ENCODE measurements around the gene MACF1. TPM values are rescaled to one million over a fixed set of nuclear protein-coding genes. Genes with fewer than 3 reads are reported as not detected.
A peak's percentile ranks its signal among the peaks of the same experiment; 100 is the strongest.

Gene MACF1
- total RNA-seq, 1 donor from 2014 or later, result 694 TPM

DNA sequence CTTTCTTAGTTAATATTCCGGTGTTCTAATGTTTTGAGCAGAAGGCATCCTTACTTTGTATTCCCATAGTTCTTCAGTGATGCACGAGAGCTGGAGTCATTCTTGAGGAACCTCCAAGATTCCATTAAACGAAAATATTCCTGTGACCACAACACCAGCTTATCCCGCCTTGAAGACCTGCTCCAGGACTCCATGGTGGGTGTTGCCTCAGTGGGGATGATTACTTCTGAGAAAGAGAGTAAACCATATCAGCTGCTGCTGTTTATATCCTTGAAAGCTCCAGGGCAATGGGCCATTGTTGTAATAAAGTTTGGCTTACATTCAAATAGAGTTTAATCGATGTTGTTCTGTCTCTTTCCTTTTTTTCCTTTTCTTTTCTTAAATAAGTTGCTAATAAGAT, 93.1 kb downstream of the MACF1 start:
- DNase-seq (ENCODE audit: low read depth) (peak; percentile 73), FAIRE-seq (no peak)
- H3K4me1 ChIP-seq (ENCODE audit: insufficient read depth, low read length), result peaks cover 14% of the 10 kb centered on the region
- Mint-ChIP-seq H3K4me3 (ENCODE audit: unreplicated experiment) (no peak overlapping the region), H3K36me3 (ENCODE audit: low read depth, unreplicated experiment) (peaks cover 56% of the 10 kb centered on the region), H3K4me1 (ENCODE audit: low read depth, unreplicated experiment) (peaks cover 40% of the 10 kb centered on the region), H3K9me3 (ENCODE audit: unreplicated experiment) (no peaks in the 10 kb centered on the region), H3K27ac (ENCODE audit: unreplicated experiment) (no peak overlapping the region), H3K27me3 (ENCODE audit: low read depth, unreplicated experiment) (no peaks in the 10 kb centered on the region)
- H3K27ac ChIP-seq (ENCODE audit: low read depth, low read length), result no peak overlapping the region
- no peak overlapping the region for H3K4me2 ChIP-seq (ENCODE audit: low read length)
- no peak overlapping the region for H3K4me3 ChIP-seq (ENCODE audit: insufficient read depth, low read depth, low read length)
- no peak for TF ChIP-seq EZH2 (IDR thresholded peaks at IDR 0.05; ENCODE audit: insufficient read depth, low read length)
- TF ChIP-seq, protein P1, sequence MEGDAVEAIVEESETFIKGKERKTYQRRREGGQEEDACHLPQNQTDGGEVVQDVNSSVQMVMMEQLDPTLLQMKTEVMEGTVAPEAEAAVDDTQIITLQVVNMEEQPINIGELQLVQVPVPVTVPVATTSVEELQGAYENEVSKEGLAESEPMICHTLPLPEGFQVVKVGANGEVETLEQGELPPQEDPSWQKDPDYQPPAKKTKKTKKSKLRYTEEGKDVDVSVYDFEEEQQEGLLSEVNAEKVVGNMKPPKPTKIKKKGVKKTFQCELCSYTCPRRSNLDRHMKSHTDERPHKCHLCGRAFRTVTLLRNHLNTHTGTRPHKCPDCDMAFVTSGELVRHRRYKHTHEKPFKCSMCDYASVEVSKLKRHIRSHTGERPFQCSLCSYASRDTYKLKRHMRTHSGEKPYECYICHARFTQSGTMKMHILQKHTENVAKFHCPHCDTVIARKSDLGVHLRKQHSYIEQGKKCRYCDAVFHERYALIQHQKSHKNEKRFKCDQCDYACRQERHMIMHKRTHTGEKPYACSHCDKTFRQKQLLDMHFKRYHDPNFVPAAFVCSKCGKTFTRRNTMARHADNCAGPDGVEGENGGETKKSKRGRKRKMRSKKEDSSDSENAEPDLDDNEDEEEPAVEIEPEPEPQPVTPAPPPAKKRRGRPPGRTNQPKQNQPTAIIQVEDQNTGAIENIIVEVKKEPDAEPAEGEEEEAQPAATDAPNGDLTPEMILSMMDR (IDR thresholded peaks at IDR 0.05; ENCODE audit: insufficient read depth, low read depth, low read length), result no peak
- no peaks in the 10 kb centered on the region for H3K9me3 ChIP-seq (ENCODE audit: insufficient read depth, low read depth, low read length)
- H3K9ac ChIP-seq (ENCODE audit: low read length), result no peak overlapping the region
- peaks cover 28% of the 10 kb centered on the region for H4K20me1 ChIP-seq (ENCODE audit: insufficient read depth, low read length)
- no peaks in the 10 kb centered on the region for H3K27me3 ChIP-seq (ENCODE audit: insufficient read depth, low read length)
- H2AFZ ChIP-seq (ENCODE audit: low read depth, low read length), result no peak overlapping the region
- peaks cover 59% of the 10 kb centered on the region for H3K36me3 ChIP-seq (ENCODE audit: insufficient read depth, low read length)
- peaks cover 4% of the 10 kb centered on the region for H3K79me2 ChIP-seq (ENCODE audit: insufficient read depth, low read length)

DNA sequence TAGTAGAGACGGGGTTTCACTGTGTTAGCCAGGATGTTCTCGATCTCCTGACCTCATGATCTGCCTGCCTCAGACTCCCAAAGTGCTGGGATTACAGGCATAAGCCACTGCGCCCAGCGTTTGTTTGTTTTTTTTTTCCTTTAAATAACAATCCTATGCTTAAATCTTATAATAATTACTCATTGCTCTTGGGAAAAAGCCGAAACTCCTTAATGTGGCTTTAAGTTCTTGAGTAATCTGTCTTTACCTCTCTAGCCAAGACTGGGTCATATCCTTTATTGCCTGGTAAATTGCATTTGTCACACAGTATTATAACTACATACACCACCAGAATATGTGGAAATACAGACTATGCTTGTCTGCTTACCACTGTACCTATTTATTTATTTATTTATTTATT, 97.1 kb downstream of the MACF1 start:
- FAIRE-seq (no peak), DNase-seq (ENCODE audit: low read depth) (peak; percentile 7)
- Histone ChIP-seq H3K36me3 (ENCODE audit: insufficient read depth, low read length) (peaks cover 44% of the 10 kb centered on the region), H3K4me2 (ENCODE audit: low read length) (no peak overlapping the region), H3K4me3 (ENCODE audit: insufficient read depth, low read depth, low read length) (no peak overlapping the region), H3K9ac (ENCODE audit: low read length) (no peak overlapping the region), H3K9me3 (ENCODE audit: insufficient read depth, low read depth, low read length) (no peaks in the 10 kb centered on the region), H3K27me3 (ENCODE audit: insufficient read depth, low read length) (no peaks in the 10 kb centered on the region), H3K27ac (ENCODE audit: low read depth, low read length) (no peak overlapping the region), H4K20me1 (ENCODE audit: insufficient read depth, low read length) (peaks cover 9% of the 10 kb centered on the region), H3K79me2 (ENCODE audit: insufficient read depth, low read length) (no peaks in the 10 kb centered on the region), H2AFZ (ENCODE audit: low read depth, low read length) (no peak overlapping the region), H3K4me1 (ENCODE audit: insufficient read depth, low read length) (no peaks in the 10 kb centered on the region)
- peaks cover 3% of the 10 kb centered on the region for H3K9me3 Mint-ChIP-seq (ENCODE audit: unreplicated experiment)
- H3K27ac Mint-ChIP-seq (ENCODE audit: unreplicated experiment), result no peak overlapping the region
- TF ChIP-seq, protein P1 (IDR thresholded peaks at IDR 0.05; ENCODE audit: insufficient read depth, low read depth, low read length), result no peak
- TF ChIP-seq EZH2 (IDR thresholded peaks at IDR 0.05; ENCODE audit: insufficient read depth, low read length), result no peak
- H3K36me3 Mint-ChIP-seq (ENCODE audit: low read depth, unreplicated experiment), result peaks cover 41% of the 10 kb centered on the region
- no peak overlapping the region for H3K4me3 Mint-ChIP-seq (ENCODE audit: unreplicated experiment)
- H3K27me3 Mint-ChIP-seq (ENCODE audit: low read depth, unreplicated experiment), result no peaks in the 10 kb centered on the region
- H3K4me1 Mint-ChIP-seq (ENCODE audit: low read depth, unreplicated experiment), result peaks cover 13% of the 10 kb centered on the region

DNA sequence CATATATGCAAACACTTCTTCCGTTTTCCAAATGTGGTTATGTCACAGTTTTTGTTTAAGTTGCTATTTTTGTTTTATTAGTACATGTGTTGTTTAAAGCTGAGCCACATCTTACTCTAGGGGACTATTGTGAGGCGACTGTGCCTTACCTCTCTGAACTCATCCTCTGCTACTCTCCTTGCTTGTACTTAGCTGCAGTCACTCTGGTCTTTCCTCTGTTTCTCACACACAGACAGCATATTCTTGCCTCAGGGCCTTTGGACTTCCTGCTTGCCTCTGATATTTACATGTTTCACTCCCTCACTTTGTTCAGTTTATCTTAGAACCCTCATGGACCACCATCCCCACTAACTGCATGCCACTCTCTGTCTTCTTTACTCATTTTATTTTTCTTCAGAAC, 101.1 kb downstream of the MACF1 start:
- H3K27me3 Mint-ChIP-seq (ENCODE audit: low read depth, unreplicated experiment), result no peaks in the 10 kb centered on the region
- H3K36me3 ChIP-seq (ENCODE audit: insufficient read depth, low read length), result peaks cover 33% of the 10 kb centered on the region

More for the DNA sequence above, 101.1 kb downstream of the MACF1 start:
- Histone ChIP-seq H4K20me1 (ENCODE audit: insufficient read depth, low read length) (peaks cover 4% of the 10 kb centered on the region), H3K4me2 (ENCODE audit: low read length) (no peak overlapping the region), H3K9me3 (ENCODE audit: insufficient read depth, low read depth, low read length) (no peaks in the 10 kb centered on the region), H3K9ac (ENCODE audit: low read length) (no peak overlapping the region), H2AFZ (ENCODE audit: low read depth, low read length) (no peak overlapping the region), H3K27me3 (ENCODE audit: insufficient read depth, low read length) (no peaks in the 10 kb centered on the region), H3K79me2 (ENCODE audit: insufficient read depth, low read length) (no peaks in the 10 kb centered on the region), H3K4me3 (ENCODE audit: insufficient read depth, low read depth, low read length) (no peak overlapping the region), H3K4me1 (ENCODE audit: insufficient read depth, low read length) (no peaks in the 10 kb centered on the region), H3K27ac (ENCODE audit: low read depth, low read length) (no peak overlapping the region)
- FAIRE-seq (no peak), DNase-seq (ENCODE audit: low read depth) (no peak)
- TF ChIP-seq, protein P1 (IDR thresholded peaks at IDR 0.05; ENCODE audit: insufficient read depth, low read depth, low read length), result no peak
- TF ChIP-seq EZH2 (IDR thresholded peaks at IDR 0.05; ENCODE audit: insufficient read depth, low read length), result no peak
- peaks cover 3% of the 10 kb centered on the region for H3K9me3 Mint-ChIP-seq (ENCODE audit: unreplicated experiment)
- peaks cover 3% of the 10 kb centered on the region for H3K4me1 Mint-ChIP-seq (ENCODE audit: low read depth, unreplicated experiment)
- peak overlapping the region; percentile 11 for H3K27ac Mint-ChIP-seq (ENCODE audit: unreplicated experiment)
- peaks cover 33% of the 10 kb centered on the region for H3K36me3 Mint-ChIP-seq (ENCODE audit: low read depth, unreplicated experiment)
- no peak overlapping the region for H3K4me3 Mint-ChIP-seq (ENCODE audit: unreplicated experiment)
